Duodenal mucosa (tissue), 2 donors: ENCODE measurements around the gene MRPS6.
A peak's percentile ranks its signal among the peaks of the same experiment; 100 is the strongest.

Experiments
- H3K27ac ChIP-seq: one replicate; pipeline ENCODE4 v1.7.0; 2013; ENCODE audit warnings: low read depth, low read length
- H3K27me3 ChIP-seq, 2 donors: one replicate each; pipeline ENCODE4 v1.7.0; 2013; ENCODE audit warnings: low read length in 2 of 2, control low read depth in 1 of 2; ENCODE audit not compliant: insufficient read depth in 2 of 2, control insufficient read depth in 1 of 2
- H3K36me3 ChIP-seq, 2 donors: one replicate each; pipeline ENCODE4 v1.7.0; 2013; ENCODE audit warnings: low read length in 2 of 2, control low read depth in 1 of 2; ENCODE audit not compliant: insufficient read depth in 2 of 2, control insufficient read depth in 1 of 2
- H3K4me1 ChIP-seq, 2 donors: one replicate each; pipeline ENCODE4 v1.7.0; 2013; ENCODE audit warnings: low read length in 2 of 2, control low read depth in 1 of 2; ENCODE audit not compliant: insufficient read depth in 2 of 2, control insufficient read depth in 1 of 2
- H3K4me3 ChIP-seq, 2 donors: one replicate each; pipeline ENCODE4 v1.7.0; 2013; ENCODE audit warnings: low read length in 2 of 2, low read depth in 1 of 2
- H3K9ac ChIP-seq, 2 donors: one replicate each; pipeline ENCODE4 v1.7.0; 2013; ENCODE audit warnings: low read length in 2 of 2, low read depth in 1 of 2
- H3K9me3 ChIP-seq, 2 donors: one replicate each; pipeline ENCODE4 v1.7.0; 2013; ENCODE audit warnings: low read length in 2 of 2, control low read depth in 1 of 2; ENCODE audit not compliant: control insufficient read depth in 1 of 2

Gene MRPS6

GRCh38 chr21:34065027-34065426, 8.4 kb upstream of the MRPS6 start:
- no peaks in the 10 kb centered on the region for H3K9me3 ChIP-seq
- no peaks in the 10 kb centered on the region for H3K36me3 ChIP-seq
- no peak overlapping the region for H3K4me3 ChIP-seq
- no peaks in the 10 kb centered on the region for H3K4me1 ChIP-seq
- H3K27ac ChIP-seq: no peak overlapping the region
- peaks cover 0 to 3% of the 10 kb centered on the region in 2 donors for H3K27me3 ChIP-seq
- H3K9ac ChIP-seq: no peak overlapping the region

GRCh38 chr21:34071683-34072082, 1.7 kb upstream of the MRPS6 start:
- Histone ChIP-seq H3K9me3 (no peaks in the 10 kb centered on the region), H3K4me1 (peaks cover 18 to 28% of the 10 kb centered on the region in 2 donors), H3K27me3 (no peaks in the 10 kb centered on the region), H3K36me3 (no peaks in the 10 kb centered on the region), H3K27ac (no peak overlapping the region), H3K4me3 (no peak overlapping the region), H3K9ac (no peak overlapping the region)

GRCh38 chr21:34072145-34073031, 990 bp upstream of the MRPS6 start:
- H3K9ac ChIP-seq: peak overlapping the region; percentile 74 to 80
- H3K36me3 ChIP-seq: no peaks in the 10 kb centered on the region
- H3K4me1 ChIP-seq: peaks cover 18 to 31% of the 10 kb centered on the region in 2 donors
- H3K4me3 ChIP-seq: peak overlapping the region; percentile 64 to 72
- peak overlapping the region; percentile 71 for H3K27ac ChIP-seq
- no peaks in the 10 kb centered on the region for H3K9me3 ChIP-seq
- H3K27me3 ChIP-seq: no peaks in the 10 kb centered on the region

- H3K27me3 ChIP-seq: no peaks in the 10 kb centered on the region
- peak overlapping the region; percentile 76 to 86 for H3K9ac ChIP-seq
- H3K9me3 ChIP-seq: no peaks in the 10 kb centered on the region
- H3K4me1 ChIP-seq: peaks cover 22 to 37% of the 10 kb centered on the region in 2 donors
- peak overlapping the region; percentile 81 to 89 for H3K4me3 ChIP-seq
- H3K27ac ChIP-seq: peak overlapping the region; percentile 78
- no peaks in the 10 kb centered on the region for H3K36me3 ChIP-seq
These were observed 438 bp downstream of the MRPS6 start for GRCh38 chr21:34073749-34074282.

- peak overlapping the region; percentile 81 to 89 for H3K4me3 ChIP-seq
- H3K27ac ChIP-seq: peak overlapping the region; percentile 34
- H3K9me3 ChIP-seq: no peaks in the 10 kb centered on the region
- H3K27me3 ChIP-seq: no peaks in the 10 kb centered on the region
- H3K4me1 ChIP-seq: peaks cover 22 to 37% of the 10 kb centered on the region in 2 donors
- H3K9ac ChIP-seq: peak overlapping the region; percentile 76 to 86
- no peaks in the 10 kb centered on the region for H3K36me3 ChIP-seq
These were observed 1.1 kb downstream of the MRPS6 start for GRCh38 chr21:34074283-34075090.

GRCh38 chr21:34075091-34075425, 1.7 kb downstream of the MRPS6 start:
- no peak overlapping the region for H3K27ac ChIP-seq
- H3K27me3 ChIP-seq: no peaks in the 10 kb centered on the region
- no peaks in the 10 kb centered on the region for H3K9me3 ChIP-seq
- H3K4me1 ChIP-seq: peaks cover 22 to 42% of the 10 kb centered on the region in 2 donors
- peak overlapping the region; percentile 81 to 89 for H3K4me3 ChIP-seq
- H3K36me3 ChIP-seq: no peaks in the 10 kb centered on the region
- peak overlapping the region; percentile 76 to 86 for H3K9ac ChIP-seq

GRCh38 chr21:34075760-34076660, 2.6 kb downstream of the MRPS6 start:
- no peak overlapping the region for H3K27ac ChIP-seq
- no peaks in the 10 kb centered on the region for H3K9me3 ChIP-seq
- peak overlapping the region; percentile 13 to 89 for H3K4me3 ChIP-seq
- peaks cover 22 to 50% of the 10 kb centered on the region in 2 donors for H3K4me1 ChIP-seq
- no peaks in the 10 kb centered on the region for H3K27me3 ChIP-seq
- peak overlapping the region in 1 of 2 donors; percentile 5 for H3K9ac ChIP-seq
- H3K36me3 ChIP-seq: no peaks in the 10 kb centered on the region

- Histone ChIP-seq H3K4me1 (peaks cover 22 to 58% of the 10 kb centered on the region in 2 donors), H3K4me3 (no peak overlapping the region), H3K27ac (no peak overlapping the region), H3K27me3 (no peaks in the 10 kb centered on the region), H3K9me3 (no peaks in the 10 kb centered on the region), H3K36me3 (no peaks in the 10 kb centered on the region), H3K9ac (no peak overlapping the region)
These were observed 3.5 kb downstream of the MRPS6 start for GRCh38 chr21:34076835-34077234.

- H3K36me3 ChIP-seq: peaks cover 0 to 2% of the 10 kb centered on the region in 2 donors
- no peak overlapping the region for H3K9ac ChIP-seq
- no peak overlapping the region for H3K27ac ChIP-seq
- peaks cover 19 to 55% of the 10 kb centered on the region in 2 donors for H3K4me1 ChIP-seq
- H3K27me3 ChIP-seq: no peaks in the 10 kb centered on the region
- no peaks in the 10 kb centered on the region for H3K9me3 ChIP-seq
- no peak overlapping the region for H3K4me3 ChIP-seq
These were observed 4.5 kb downstream of the MRPS6 start for GRCh38 chr21:34077888-34078287.
